ENCODE data around the gene APPL2. TPM values are rescaled to one million over a fixed set of nuclear protein-coding genes. Genes with fewer than 3 reads are reported as not detected.

The APPL2 gene
- total RNA-seq, 1 experiment from 2014 or later = 45.8 TPM

GRCh38 chr12:105158876-105159275 lies 77.1 kb downstream of the APPL2 start:
- no peak for TF ChIP-seq CTCF (IDR thresholded peaks at IDR 0.05; ENCODE audit: unreplicated experiment)
- H3K36me3 Mint-ChIP-seq (ENCODE audit: insufficient read depth, unreplicated experiment) = peaks cover 41% of the 10 kb centered on the region
- no peak overlapping the region for H3K4me3 Mint-ChIP-seq (ENCODE audit: low read depth, unreplicated experiment)
- intact Hi-C loops (cut with micrococcal nuclease; ENCODE audit: unreplicated experiment) = no loop called here
- no peaks in the 10 kb centered on the region for H3K4me1 Mint-ChIP-seq (ENCODE audit: low read depth, unreplicated experiment)
- BruUV-seq (replicated peaks) = no TSS peak
- no peak for DNase-seq
- no peak overlapping the region for H3K27ac Mint-ChIP-seq (ENCODE audit: unreplicated experiment)
- CTCF ChIA-PET = no interaction called here
- no peaks in the 10 kb centered on the region for H3K9me3 Mint-ChIP-seq (ENCODE audit: low read depth, unreplicated experiment)
- H3K27me3 Mint-ChIP-seq (ENCODE audit: unreplicated experiment) = no peaks in the 10 kb centered on the region

DNA sequence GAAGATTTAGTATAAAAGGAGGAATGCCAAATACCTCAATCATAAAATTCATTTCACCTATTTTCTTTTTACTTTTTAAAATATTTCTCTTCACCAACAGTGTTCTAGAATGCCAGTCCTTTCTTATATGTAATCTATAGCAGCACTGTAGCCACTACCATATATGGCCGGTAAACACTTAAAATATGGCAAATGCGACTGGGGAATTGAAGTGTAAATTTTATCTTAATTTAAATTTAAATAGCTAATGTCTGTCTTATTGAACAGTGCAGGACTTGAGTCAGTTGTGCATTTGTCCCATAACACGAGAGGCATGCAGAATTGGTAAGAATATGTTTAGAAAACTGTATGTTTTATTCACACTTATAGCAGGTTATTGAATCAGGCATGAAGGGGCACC lies 78.4 kb downstream of the APPL2 start:
- TF ChIP-seq CTCF (IDR thresholded peaks at IDR 0.05; ENCODE audit: unreplicated experiment) = no peak
- BruUV-seq (replicated peaks) = no TSS peak

DNA sequence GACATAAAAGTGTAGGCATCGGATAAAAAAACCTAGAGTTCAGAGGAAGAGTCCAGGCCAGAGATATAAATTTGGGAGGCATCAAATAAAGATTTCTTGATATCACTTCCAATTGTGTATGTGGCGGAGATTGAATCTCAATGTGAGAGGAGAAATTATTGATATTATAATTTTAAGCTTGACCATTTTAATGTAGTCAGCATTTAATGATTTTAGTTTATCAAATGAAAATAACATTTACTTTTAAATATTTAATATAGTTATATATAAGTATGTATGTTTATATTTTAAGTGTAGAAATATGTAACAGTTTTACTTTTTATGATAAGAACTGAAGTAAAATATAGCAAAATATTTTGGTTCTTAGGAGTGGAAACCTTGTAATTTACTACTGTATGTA lies 79.7 kb downstream of the APPL2 start:
- TF ChIP-seq CTCF (IDR thresholded peaks at IDR 0.05; ENCODE audit: unreplicated experiment) = no peak
- CTCF ChIA-PET = no interaction called here

More for the DNA sequence above, 78.4 kb downstream of the APPL2 start:
- intact Hi-C loops (cut with micrococcal nuclease; ENCODE audit: unreplicated experiment) = no loop called here
- CTCF ChIA-PET = no interaction called here
- Mint-ChIP-seq H3K4me3 (ENCODE audit: low read depth, unreplicated experiment) (no peak overlapping the region), H3K36me3 (ENCODE audit: insufficient read depth, unreplicated experiment) (peaks cover 33% of the 10 kb centered on the region), H3K4me1 (ENCODE audit: low read depth, unreplicated experiment) (no peaks in the 10 kb centered on the region), H3K27me3 (ENCODE audit: unreplicated experiment) (no peaks in the 10 kb centered on the region), H3K9me3 (ENCODE audit: low read depth, unreplicated experiment) (no peaks in the 10 kb centered on the region), H3K27ac (ENCODE audit: unreplicated experiment) (no peak overlapping the region)
- DNase-seq = no peak

DNA sequence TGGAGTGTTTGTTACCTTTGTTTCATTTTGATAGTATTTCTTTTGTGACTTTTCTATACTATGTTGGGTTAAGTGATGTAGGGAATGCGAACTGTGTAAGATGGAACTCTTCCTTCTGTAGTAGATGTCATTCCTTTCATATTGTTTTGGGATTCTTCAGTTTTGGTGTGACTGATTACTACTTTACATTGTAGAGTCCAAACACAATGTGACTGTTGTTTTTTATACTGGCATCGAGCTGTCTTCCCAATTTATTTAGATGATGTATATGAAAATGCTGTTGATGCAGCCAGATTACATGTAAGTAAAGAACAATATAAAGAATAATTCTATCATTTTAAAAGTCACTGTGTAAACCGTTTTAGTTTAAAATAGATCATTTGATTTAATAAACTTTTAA lies 93.7 kb downstream of the APPL2 start:
- peaks cover 59% of the 10 kb centered on the region for H3K36me3 Mint-ChIP-seq (ENCODE audit: insufficient read depth, unreplicated experiment)
- no TSS peak for BruUV-seq (replicated peaks)
- no peak overlapping the region for H3K4me3 Mint-ChIP-seq (ENCODE audit: low read depth, unreplicated experiment)
- TF ChIP-seq CTCF (IDR thresholded peaks at IDR 0.05; ENCODE audit: unreplicated experiment) = no peak
- no peak overlapping the region for H3K27ac Mint-ChIP-seq (ENCODE audit: unreplicated experiment)
- no peaks in the 10 kb centered on the region for H3K27me3 Mint-ChIP-seq (ENCODE audit: unreplicated experiment)
- intact Hi-C loops (cut with micrococcal nuclease; ENCODE audit: unreplicated experiment) = no loop called here
- H3K4me1 Mint-ChIP-seq (ENCODE audit: low read depth, unreplicated experiment) = no peaks in the 10 kb centered on the region
- DNase-seq = no peak
- H3K9me3 Mint-ChIP-seq (ENCODE audit: low read depth, unreplicated experiment) = no peaks in the 10 kb centered on the region
- CTCF ChIA-PET = no interaction called here

More for the DNA sequence above, 79.7 kb downstream of the APPL2 start:
- Mint-ChIP-seq H3K27ac (ENCODE audit: unreplicated experiment) (no peak overlapping the region), H3K36me3 (ENCODE audit: insufficient read depth, unreplicated experiment) (peaks cover 35% of the 10 kb centered on the region), H3K4me3 (ENCODE audit: low read depth, unreplicated experiment) (no peak overlapping the region), H3K4me1 (ENCODE audit: low read depth, unreplicated experiment) (no peaks in the 10 kb centered on the region), H3K27me3 (ENCODE audit: unreplicated experiment) (no peaks in the 10 kb centered on the region), H3K9me3 (ENCODE audit: low read depth, unreplicated experiment) (no peaks in the 10 kb centered on the region)
- no peak for DNase-seq
- intact Hi-C loops (cut with micrococcal nuclease; ENCODE audit: unreplicated experiment) = no loop called here
- no TSS peak for BruUV-seq (replicated peaks)
